ENCODE data around the gene ATF7. TPM values are rescaled to one million over a fixed set of nuclear protein-coding genes. Genes with fewer than 3 reads are reported as not detected.

The ATF7 gene
- total and polyA plus RNA-seq, 9 of the 15 experiments (the other 6 are each of a cell fraction or from before 2014, with no cell fraction given): 10.6 to 30.4 (median 20.7) TPM

DNA sequence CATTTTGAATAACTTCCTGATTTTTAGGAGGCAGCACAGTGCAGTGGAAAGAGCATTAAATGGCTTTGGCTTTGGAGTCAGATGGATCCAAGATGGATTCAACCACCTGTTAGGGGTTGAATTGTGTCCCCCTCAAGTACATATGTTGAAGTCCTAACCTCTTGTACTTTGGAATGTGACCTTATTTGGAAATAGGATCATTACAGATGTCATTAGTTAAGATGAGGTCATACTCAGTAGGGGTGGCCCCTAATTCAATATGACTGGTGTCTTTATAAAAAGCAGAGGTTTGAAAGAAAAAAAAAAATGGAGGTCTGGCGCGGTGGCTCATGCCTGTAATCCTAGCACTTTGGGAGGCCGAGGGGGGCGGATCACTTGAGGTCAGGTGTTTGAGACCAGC is 30.9 kb upstream of the ATF7 start:
- in situ Hi-C loops (cut with MboI): no loop called here
- BruUV-seq (replicated peaks): no TSS peak
- no peak for TF ChIP-seq FOS (IDR thresholded peaks at IDR 0.05; ENCODE audit: extremely low read depth, insufficient read length)
- TF ChIP-seq, protein P1, sequence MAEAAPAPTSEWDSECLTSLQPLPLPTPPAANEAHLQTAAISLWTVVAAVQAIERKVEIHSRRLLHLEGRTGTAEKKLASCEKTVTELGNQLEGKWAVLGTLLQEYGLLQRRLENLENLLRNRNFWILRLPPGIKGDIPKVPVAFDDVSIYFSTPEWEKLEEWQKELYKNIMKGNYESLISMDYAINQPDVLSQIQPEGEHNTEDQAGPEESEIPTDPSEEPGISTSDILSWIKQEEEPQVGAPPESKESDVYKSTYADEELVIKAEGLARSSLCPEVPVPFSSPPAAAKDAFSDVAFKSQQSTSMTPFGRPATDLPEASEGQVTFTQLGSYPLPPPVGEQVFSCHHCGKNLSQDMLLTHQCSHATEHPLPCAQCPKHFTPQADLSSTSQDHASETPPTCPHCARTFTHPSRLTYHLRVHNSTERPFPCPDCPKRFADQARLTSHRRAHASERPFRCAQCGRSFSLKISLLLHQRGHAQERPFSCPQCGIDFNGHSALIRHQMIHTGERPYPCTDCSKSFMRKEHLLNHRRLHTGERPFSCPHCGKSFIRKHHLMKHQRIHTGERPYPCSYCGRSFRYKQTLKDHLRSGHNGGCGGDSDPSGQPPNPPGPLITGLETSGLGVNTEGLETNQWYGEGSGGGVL (CRISPR knock-in tag; IDR thresholded peaks at IDR 0.05): no peak
- TF ChIP-seq, protein P2, sequence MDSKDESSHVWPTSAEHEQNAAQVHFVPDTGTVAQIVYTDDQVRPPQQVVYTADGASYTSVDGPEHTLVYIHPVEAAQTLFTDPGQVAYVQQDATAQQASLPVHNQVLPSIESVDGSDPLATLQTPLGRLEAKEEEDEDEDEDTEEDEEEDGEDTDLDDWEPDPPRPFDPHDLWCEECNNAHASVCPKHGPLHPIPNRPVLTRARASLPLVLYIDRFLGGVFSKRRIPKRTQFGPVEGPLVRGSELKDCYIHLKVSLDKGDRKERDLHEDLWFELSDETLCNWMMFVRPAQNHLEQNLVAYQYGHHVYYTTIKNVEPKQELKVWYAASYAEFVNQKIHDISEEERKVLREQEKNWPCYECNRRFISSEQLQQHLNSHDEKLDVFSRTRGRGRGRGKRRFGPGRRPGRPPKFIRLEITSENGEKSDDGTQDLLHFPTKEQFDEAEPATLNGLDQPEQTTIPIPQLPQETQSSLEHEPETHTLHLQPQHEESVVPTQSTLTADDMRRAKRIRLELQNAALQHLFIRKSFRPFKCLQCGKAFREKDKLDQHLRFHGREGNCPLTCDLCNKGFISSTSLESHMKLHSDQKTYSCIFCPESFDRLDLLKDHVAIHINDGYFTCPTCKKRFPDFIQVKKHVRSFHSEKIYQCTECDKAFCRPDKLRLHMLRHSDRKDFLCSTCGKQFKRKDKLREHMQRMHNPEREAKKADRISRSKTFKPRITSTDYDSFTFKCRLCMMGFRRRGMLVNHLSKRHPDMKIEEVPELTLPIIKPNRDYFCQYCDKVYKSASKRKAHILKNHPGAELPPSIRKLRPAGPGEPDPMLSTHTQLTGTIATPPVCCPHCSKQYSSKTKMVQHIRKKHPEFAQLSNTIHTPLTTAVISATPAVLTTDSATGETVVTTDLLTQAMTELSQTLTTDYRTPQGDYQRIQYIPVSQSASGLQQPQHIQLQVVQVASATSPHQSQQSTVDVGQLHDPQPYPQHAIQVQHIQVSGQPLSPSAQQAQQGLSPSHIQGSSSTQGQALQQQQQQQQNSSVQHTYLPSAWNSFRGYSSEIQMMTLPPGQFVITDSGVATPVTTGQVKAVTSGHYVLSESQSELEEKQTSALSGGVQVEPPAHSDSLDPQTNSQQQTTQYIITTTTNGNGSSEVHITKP (IDR thresholded peaks at IDR 0.05; ENCODE audit: partially characterized antibody): peak; percentile 16
- 78% methylated on average over 4 of the region's 4 CpGs for WGBS (ENCODE audit: insufficient coverage, low coverage, missing lambda C conversion rate)
- Histone ChIP-seq H3K36me3 (ENCODE audit: control insufficient read depth, insufficient read depth, low read length) (no peaks in the 10 kb centered on the region), H4K20me1 (replicated peaks; ENCODE audit: control insufficient read depth, insufficient read depth, low read length) (no peaks in the 10 kb centered on the region), H3K9ac (ENCODE audit: insufficient read depth in 1 of 2, low read depth in 2 of 2, low read length in 2 of 2) (no peak overlapping the region), H3K4me1 (replicated peaks in 1 of 2; ENCODE audit: control insufficient read depth in 2 of 2, insufficient read depth in 2 of 2, low read length in 2 of 2) (0 out of 5 replicates have a peak, but pooled peaks cover 0 to 5% of the 10 kb centered on the region in 2 experiments), H3K9me3 (replicated peaks; ENCODE audit: control insufficient read depth, insufficient read depth, low read depth, low read length) (no peaks in the 10 kb centered on the region), H3K27ac (ENCODE audit: extremely low read depth, low read depth, low read length) (no peak overlapping the region), H3K79me2 (ENCODE audit: control insufficient read depth, insufficient read depth, low read length) (no peaks in the 10 kb centered on the region), H2AFZ (ENCODE audit: low read depth, low read length) (peak overlapping the region; percentile 28; the same call in 1 of the 2 replicates), H3K9me1 (ENCODE audit: control insufficient read depth, insufficient read depth, low read length) (no peaks in the 10 kb centered on the region), H3K4me3 (no peak overlapping the region), H3K4me2 (ENCODE audit: insufficient read depth, low read length) (no peak overlapping the region), H3K27me3 (ENCODE audit: control insufficient read depth in 2 of 2, insufficient read depth in 2 of 2, low read length in 2 of 2) (no peaks in the 10 kb centered on the region)
- CTCF ChIA-PET (ENCODE audit: low intra/inter-chr PET ratio): no interaction called here
- no peak for ATAC-seq
- intact Hi-C loops (cut with micrococcal nuclease): no loop called here
- DNase-seq (ENCODE audit: extremely low read depth in 1 of 4, low spot score in 3 of 4): no peak
- POLR2A ChIA-PET: interaction anchor here (1.0 to 1.1 kb wide), 3 partner anchors 11 to 33 kb away, joined by 4 to 5 read pairs (median 4); partner anchors contain the start of gene ATP5MC2
- FAIRE-seq: no peak

Data from K562 (cell line).